HCT116 (cell line): ENCODE data around the gene NR6A1. TPM values are rescaled to one million over a fixed set of nuclear protein-coding genes. Genes with fewer than 3 reads are reported as not detected.

Source experiments
- ATAC-seq: fragments of 200-7000 bp; cut with Tn5 transposase; 2 replicates; pipeline ENCODE4 v1.9.1; 2020; ENCODE audit warnings: mild to moderate bottlenecking, moderate library complexity
- BruUV-seq: library from RNA; stranded (reverse); fragments of 400-500 nt; replicated peaks from 2 replicates; lab custom pipeline; 2021; lab: Mats Ljungman, UMichigan
- CTCF ChIA-PET: fragments of 300-600 bp; sonication (Branson Sonifier 250); formaldehyde crosslinking; loops from one replicate; lab custom pipeline; 2021; ENCODE audit warnings: antibody characterized with exemption; lab: Charles Lee
- POLR2A ChIA-PET: fragments of 300-600, 350-600 bp; sonication (Branson Sonifier 250); formaldehyde crosslinking; loops from one replicate; lab custom pipeline; 2021; ENCODE audit warnings: antibody characterized with exemption; lab: Charles Lee
- RAD21 ChIA-PET, 2 experiments: fragments of 300-600 bp; sonication (Branson Sonifier 250); formaldehyde crosslinking; loops; one replicate each; lab custom pipeline; 2023; ENCODE audit warnings: low total read pairs in 2 of 2; ENCODE audit not compliant: uncharacterized antibody in 2 of 2, unreplicated experiment in 2 of 2, low non-redundant PET in 1 of 2; lab: Charles Lee
- DNase-seq: peaks from one replicate; pipeline ENCODE4 v3.0.0-alpha.2; 2010; ENCODE audit warnings: low read depth, low spot score
- H2AFZ ChIP-seq: fragments of 200-600 bp; shearing (Covaris generic), sonication (generic); 2 replicates; pipeline ENCODE4 v1.6.1; 2017; ENCODE audit warnings: low read depth, mixed run types, mixed read lengths, antibody characterized with exemption, low read length; ENCODE audit not compliant: poor library complexity, severe bottlenecking
- H3K27ac ChIP-seq: 2 replicates; pipeline ENCODE4 v1.5.1; 2012; ENCODE audit warnings: low read depth, low read length
- H3K27me3 ChIP-seq: fragments of 200-600 bp; sonication (generic); 2 replicates; pipeline ENCODE4 v1.6.1; 2016; ENCODE audit warnings: mixed run types, low read length, mixed read lengths; ENCODE audit not compliant: insufficient read depth
- H3K36me3 ChIP-seq, 2 experiments: fragments of 200-500 bp in 1 of 2; fragments of 200-600 bp in 1 of 2; sonication (Bioruptor generic) in 1 of 2; sonication (generic) in 1 of 2; 2 replicates each; pipeline versions ENCODE4 v1.5.1 to v1.6.1; 2014 to 2016; ENCODE audit warnings: low read length in 2 of 2, inconsistent platforms in 1 of 2, mixed read lengths in 1 of 2, mixed run types in 1 of 2; ENCODE audit not compliant: insufficient read depth in 2 of 2, control insufficient read depth in 1 of 2
- H3K4me1 ChIP-seq, 2 experiments: fragments of 200-600 bp in 1 of 2; sonication (generic) in 1 of 2; 2 replicates each; pipeline versions ENCODE4 v1.5.1 to v1.6.1; 2012 to 2017; ENCODE audit warnings: low read length in 2 of 2, inconsistent platforms in 1 of 2, mild to moderate bottlenecking in 1 of 2, mixed read lengths in 1 of 2, mixed run types in 1 of 2, moderate library complexity in 1 of 2; ENCODE audit not compliant: insufficient read depth in 2 of 2, control insufficient read depth in 1 of 2
- H3K4me2 ChIP-seq: fragments of 200-600 bp; sonication (generic); 2 replicates; pipeline ENCODE4 v1.6.1; 2017; ENCODE audit warnings: mixed run types, low read length, mixed read lengths
- H3K4me3 ChIP-seq, 2 experiments: fragments of 200-600 bp in 1 of 2; sonication (generic) in 1 of 2; replicated peaks in 1 of 2; 2 replicates each; pipeline ENCODE4 v1.5.1; 2011 to 2016; ENCODE audit warnings: low read length in 2 of 2, control low read depth in 1 of 2, low read depth in 1 of 2, mild to moderate bottlenecking in 1 of 2, mixed read lengths in 1 of 2, mixed run types in 1 of 2
- H3K79me2 ChIP-seq: fragments of 200-600 bp; sonication (generic); 2 replicates; pipeline ENCODE4 v1.6.1; 2017; ENCODE audit warnings: mild to moderate bottlenecking, mixed run types, low read length, moderate library complexity, mixed read lengths; ENCODE audit not compliant: insufficient read depth
- H3K9ac ChIP-seq: fragments of 200-600 bp; sonication (generic); 2 replicates; pipeline ENCODE4 v1.6.1; 2016; ENCODE audit warnings: low read length, mixed read lengths
- H3K9me2 ChIP-seq: fragments of 200-600 bp; sonication (generic), shearing (Covaris generic); 2 replicates; pipeline ENCODE4 v1.6.1; 2017; ENCODE audit warnings: mixed run types, mild to moderate bottlenecking, moderate library complexity; ENCODE audit not compliant: insufficient read depth
- H3K9me3 ChIP-seq, 2 experiments: fragments of 200-500 bp in 1 of 2; fragments of 200-600 bp in 1 of 2; sonication (Bioruptor generic) in 1 of 2; sonication (generic) in 1 of 2; 2 replicates each; pipeline ENCODE4 v1.6.1; 2014 to 2017; ENCODE audit warnings: low read length in 2 of 2, mixed read lengths in 2 of 2, inconsistent platforms in 1 of 2, low read depth in 1 of 2, mild to moderate bottlenecking in 1 of 2, mixed run types in 1 of 2, moderate library complexity in 1 of 2; ENCODE audit not compliant: control insufficient read depth in 1 of 2, insufficient read depth in 1 of 2
- H4K20me1 ChIP-seq: fragments of 200-600 bp; sonication (generic), shearing (Covaris generic); 2 replicates; pipeline ENCODE4 v1.6.1; 2017; ENCODE audit warnings: mixed run types, mild to moderate bottlenecking, moderate library complexity; ENCODE audit not compliant: insufficient read depth
- CTCF ChIP-seq, 3 experiments: fragments of 200-600 bp in 1 of 3; sonication (generic) in 1 of 3; IDR thresholded peaks in 2 of 3; conservative IDR thresholded peaks in 1 of 3; 2 replicates each; pipeline ENCODE4 v1.5.1; 2012 to 2017; ENCODE audit warnings: low read depth in 2 of 3, low read length in 2 of 3, antibody characterized with exemption in 1 of 3, borderline replicate concordance in 1 of 3, control low read depth in 1 of 3, mild to moderate bottlenecking in 1 of 3, mixed read lengths in 1 of 3, mixed run types in 1 of 3, moderate library complexity in 1 of 3; ENCODE audit not compliant: insufficient read depth in 1 of 3
- EGR1 ChIP-seq: IDR thresholded peaks from 2 replicates; pipeline ENCODE4 v1.6.1; 2012; ENCODE audit warnings: low read depth
- ELF1 ChIP-seq: IDR thresholded peaks from 2 replicates; pipeline ENCODE4 v1.6.1; 2012; ENCODE audit warnings: low read depth, borderline replicate concordance
- EZH2phosphoT487 ChIP-seq: fragments of 200-600 bp; IDR thresholded peaks from 2 replicates; pipeline ENCODE4 v1.6.1; 2018; ENCODE audit warnings: antibody characterized with exemption, borderline replicate concordance
- FOSL1 ChIP-seq: IDR thresholded peaks from 2 replicates; pipeline ENCODE4 v1.6.1; 2012; ENCODE audit warnings: low read depth
- JUND ChIP-seq: IDR thresholded peaks from 2 replicates; pipeline ENCODE4 v1.6.1; 2012
- MAX ChIP-seq: IDR thresholded peaks from 2 replicates; pipeline ENCODE4 v1.6.1; 2012
- POLR2A ChIP-seq: IDR thresholded peaks from 2 replicates; pipeline ENCODE4 v1.7.0; 2011; ENCODE audit warnings: borderline replicate concordance; ENCODE audit not compliant: insufficient read depth, insufficient read length; ENCODE audit errors: extremely low read depth
- POLR2AphosphoS5 ChIP-seq: IDR thresholded peaks from 2 replicates; pipeline ENCODE4 v1.6.1; 2011; ENCODE audit warnings: mild to moderate bottlenecking, low read depth, low read length, moderate library complexity
- SP1 ChIP-seq: IDR thresholded peaks from 2 replicates; pipeline ENCODE4 v1.6.1; 2012; ENCODE audit warnings: low read depth
- ZBTB33 ChIP-seq: IDR thresholded peaks from 2 replicates; pipeline ENCODE4 v1.6.1; 2011; ENCODE audit warnings: mild to moderate bottlenecking, low read length, moderate library complexity; ENCODE audit not compliant: insufficient replicate concordance; ENCODE audit errors: extremely low read depth
- ZFX ChIP-seq: fragments of 450-650 bp; IDR thresholded peaks from 2 replicates; pipeline ENCODE4 v1.6.1; 2017
- intact Hi-C: fragments of 100-400 bp; cut with micrococcal nuclease; formaldehyde crosslinking; loops from 2 replicates; pipeline ENCODE4 v1.10.0; 2022
- total RNA-seq: library from RNA; stranded (reverse); gene quantifications from one replicate; pipeline ENCODE4 v1.2.1, GENCODE V29; 2021; ENCODE audit not compliant: unreplicated experiment
- TF ChIP-seq, protein P1 (sequence below): IDR thresholded peaks from 2 replicates; pipeline ENCODE4 v1.6.1; 2012
- TF ChIP-seq, protein P2 (sequence below): IDR thresholded peaks from 2 replicates; pipeline ENCODE4 v1.6.1; 2012; ENCODE audit warnings: low read depth

NR6A1 gene
- total RNA-seq, 1 experiment from 2014 or later: 9.9 TPM

GRCh38 chr9:124786881-124787573 is 15.9 kb upstream of the NR6A1 start:
- intact Hi-C loops: no loop called here
- no TSS peak for BruUV-seq
- H3K4me1 ChIP-seq: peaks cover 0 to 6% of the 10 kb centered on the region in 2 experiments; a peak in 2 of 4 replicates
- no peaks in the 10 kb centered on the region for H3K9me2 ChIP-seq
- no peaks in the 10 kb centered on the region for H3K27me3 ChIP-seq
- CTCF ChIA-PET: no interaction called here
- ATAC-seq (no peak), DNase-seq (no peak)
- H2AFZ ChIP-seq: no peak overlapping the region
- no peaks in the 10 kb centered on the region for H3K79me2 ChIP-seq
- H3K9me3 ChIP-seq: no peaks in the 10 kb centered on the region
- no peaks in the 10 kb centered on the region for H3K36me3 ChIP-seq
- H3K4me2 ChIP-seq: no peak overlapping the region
- no peak for TF ChIP-seq POLR2A
- TF ChIP-seq EGR1: no peak
- TF ChIP-seq FOSL1: no peak
- TF ChIP-seq CTCF (IDR thresholded peaks at IDR 0.05 in 2 of 3, conservative IDR thresholded peaks at IDR 0.05 in 1 of 3; ENCODE audit: borderline replicate concordance in 1 of 3, insufficient read depth in 1 of 3, low read depth in 2 of 3, low read length in 2 of 3): no peak
- no peak for TF ChIP-seq ZFX
- no peak for TF ChIP-seq SP1
- no peak for TF ChIP-seq MAX
- TF ChIP-seq POLR2AphosphoS5: no peak
- TF ChIP-seq EZH2phosphoT487: no peak
- TF ChIP-seq JUND: no peak
- TF ChIP-seq ZBTB33: no peak
- TF ChIP-seq, protein P1, sequence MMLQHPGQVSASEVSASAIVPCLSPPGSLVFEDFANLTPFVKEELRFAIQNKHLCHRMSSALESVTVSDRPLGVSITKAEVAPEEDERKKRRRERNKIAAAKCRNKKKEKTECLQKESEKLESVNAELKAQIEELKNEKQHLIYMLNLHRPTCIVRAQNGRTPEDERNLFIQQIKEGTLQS: no peak
- no peak for TF ChIP-seq ELF1
- TF ChIP-seq, protein P2, sequence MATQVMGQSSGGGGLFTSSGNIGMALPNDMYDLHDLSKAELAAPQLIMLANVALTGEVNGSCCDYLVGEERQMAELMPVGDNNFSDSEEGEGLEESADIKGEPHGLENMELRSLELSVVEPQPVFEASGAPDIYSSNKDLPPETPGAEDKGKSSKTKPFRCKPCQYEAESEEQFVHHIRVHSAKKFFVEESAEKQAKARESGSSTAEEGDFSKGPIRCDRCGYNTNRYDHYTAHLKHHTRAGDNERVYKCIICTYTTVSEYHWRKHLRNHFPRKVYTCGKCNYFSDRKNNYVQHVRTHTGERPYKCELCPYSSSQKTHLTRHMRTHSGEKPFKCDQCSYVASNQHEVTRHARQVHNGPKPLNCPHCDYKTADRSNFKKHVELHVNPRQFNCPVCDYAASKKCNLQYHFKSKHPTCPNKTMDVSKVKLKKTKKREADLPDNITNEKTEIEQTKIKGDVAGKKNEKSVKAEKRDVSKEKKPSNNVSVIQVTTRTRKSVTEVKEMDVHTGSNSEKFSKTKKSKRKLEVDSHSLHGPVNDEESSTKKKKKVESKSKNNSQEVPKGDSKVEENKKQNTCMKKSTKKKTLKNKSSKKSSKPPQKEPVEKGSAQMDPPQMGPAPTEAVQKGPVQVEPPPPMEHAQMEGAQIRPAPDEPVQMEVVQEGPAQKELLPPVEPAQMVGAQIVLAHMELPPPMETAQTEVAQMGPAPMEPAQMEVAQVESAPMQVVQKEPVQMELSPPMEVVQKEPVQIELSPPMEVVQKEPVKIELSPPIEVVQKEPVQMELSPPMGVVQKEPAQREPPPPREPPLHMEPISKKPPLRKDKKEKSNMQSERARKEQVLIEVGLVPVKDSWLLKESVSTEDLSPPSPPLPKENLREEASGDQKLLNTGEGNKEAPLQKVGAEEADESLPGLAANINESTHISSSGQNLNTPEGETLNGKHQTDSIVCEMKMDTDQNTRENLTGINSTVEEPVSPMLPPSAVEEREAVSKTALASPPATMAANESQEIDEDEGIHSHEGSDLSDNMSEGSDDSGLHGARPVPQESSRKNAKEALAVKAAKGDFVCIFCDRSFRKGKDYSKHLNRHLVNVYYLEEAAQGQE: no peak
- TF ChIP-seq, all 23 proteins: peak for 0
- H3K4me3 ChIP-seq: no peak overlapping the region
- no peak overlapping the region for H3K9ac ChIP-seq
- ChIA-PET RAD21 (no interaction called here), POLR2A (no interaction called here)
- no peaks in the 10 kb centered on the region for H4K20me1 ChIP-seq
- H3K27ac ChIP-seq: no peak overlapping the region
